ENCODE results near the gene PDE11A.

The PDE11A gene

GRCh38 chr2:177753682-177754491, 318.7 kb downstream of the PDE11A start:
- DNase-seq: no peak

GRCh38 chr2:177748360-177748759, 324.2 kb downstream of the PDE11A start:
- no peak for DNase-seq

- DNase-seq: no peak
These were observed 325.2 kb downstream of the PDE11A start for GRCh38 chr2:177747384-177747783.

GRCh38 chr2:177746358-177746757, 326.2 kb downstream of the PDE11A start:
- no peak for DNase-seq

GRCh38 chr2:177745531-177745930, 327.0 kb downstream of the PDE11A start:
- no peak for DNase-seq

- DNase-seq: no peak
These were observed 329.7 kb downstream of the PDE11A start for GRCh38 chr2:177742851-177743250.

GRCh38 chr2:177741866-177742265, 330.7 kb downstream of the PDE11A start:
- no peak for DNase-seq

- DNase-seq: no peak
These were observed 331.9 kb downstream of the PDE11A start for GRCh38 chr2:177740700-177741099.

- DNase-seq: no peak
These were observed 333.9 kb downstream of the PDE11A start for GRCh38 chr2:177738461-177739235.

GRCh38 chr2:177735318-177735803, 337.2 kb downstream of the PDE11A start:
- no peak for DNase-seq

- no peak for DNase-seq
These were observed 339.2 kb downstream of the PDE11A start for GRCh38 chr2:177733322-177733855.

- no peak for DNase-seq
These were observed 341.2 kb downstream of the PDE11A start for GRCh38 chr2:177731384-177731783.

GRCh38 chr2:177730792-177731191, 341.8 kb downstream of the PDE11A start:
- no peak for DNase-seq

GRCh38 chr2:177730363-177730762, 342.2 kb downstream of the PDE11A start:
- DNase-seq: no peak

- no peak for DNase-seq
These were observed 343.7 kb downstream of the PDE11A start for GRCh38 chr2:177728920-177729319.

- no peak for DNase-seq
These were observed 344.2 kb downstream of the PDE11A start for GRCh38 chr2:177728399-177728765.

GRCh38 chr2:177727577-177728398, 344.8 kb downstream of the PDE11A start:
- DNase-seq: no peak

GRCh38 chr2:177726931-177727348, 345.6 kb downstream of the PDE11A start:
- DNase-seq: no peak

- DNase-seq: peak; percentile 36
These were observed 347.9 kb downstream of the PDE11A start for GRCh38 chr2:177724398-177725287.

- no peak for DNase-seq
These were observed 349.3 kb downstream of the PDE11A start for GRCh38 chr2:177723235-177723634.

- DNase-seq: no peak
These were observed 350.6 kb downstream of the PDE11A start for GRCh38 chr2:177721818-177722567.

All from COR-L47 (cell line).